ENCODE measurements around the gene DAAM2. TPM values are rescaled to one million over a fixed set of nuclear protein-coding genes. Genes with fewer than 3 reads are reported as not detected.

DAAM2 gene
- total RNA-seq (2022) (not detected in 2 replicates), Bru-seq, nascent RNA (percentile 4 among the genes with signal in this experiment), BruChase-seq, experiment 1, labeled RNA remaining after a 6-hour chase (percentile 2 among the genes with signal in this experiment), BruChase-seq, experiment 2, labeled RNA remaining after a 2-hour chase (percentile 6 among the genes with signal in this experiment)
- long read RNA-seq, partial matches to known transcripts, result 0 of 1 reads
- long read RNA-seq, other reads (novel, unspliced or antisense), result 1 of 1 reads

DNA sequence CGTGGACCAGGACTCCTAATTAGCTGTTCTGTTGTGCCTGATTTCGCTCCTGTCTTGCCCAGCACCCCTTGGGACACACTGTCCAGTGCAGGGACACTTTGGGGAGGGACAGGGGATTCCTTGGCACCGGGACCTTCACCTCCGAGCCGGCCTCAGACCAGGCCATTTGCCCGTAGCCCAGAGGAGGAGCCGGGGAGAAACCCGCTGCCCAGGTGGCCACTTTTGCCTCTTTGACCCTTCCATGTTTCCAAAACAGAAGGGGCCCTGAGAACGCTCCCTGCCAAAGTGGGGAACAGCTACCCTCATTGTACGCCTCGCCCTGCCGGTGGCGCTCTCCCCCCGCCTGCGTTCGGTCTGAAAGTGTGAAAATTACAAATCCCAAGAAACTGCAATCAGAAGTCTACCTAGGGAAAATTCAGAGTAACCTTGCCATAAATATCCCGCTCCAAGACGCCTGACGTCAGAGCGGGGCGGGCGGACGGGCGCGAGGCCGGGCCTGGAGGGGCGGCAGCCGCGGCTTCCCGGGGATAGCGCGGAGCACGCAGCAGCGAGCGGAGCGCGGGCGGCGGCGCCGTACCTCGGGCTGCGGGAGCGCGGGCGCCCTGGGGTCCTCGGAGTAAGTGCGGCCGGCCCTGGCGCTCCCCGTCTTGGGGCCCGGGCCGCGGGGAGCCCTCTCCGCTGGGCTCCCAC lies at the start of gene DAAM2:
TSS of gene DAAM2 (plus strand) at position 527 of the 690 bp plus-strand sequence. CDS start 63,927 bp downstream, outside the sequence.
- Mint-ChIP-seq H3K4me1 (ENCODE audit: insufficient read depth, unreplicated experiment) (no peaks in the 10 kb centered on the region), H3K27me3 (ENCODE audit: insufficient read depth, unreplicated experiment) (peaks cover 11% of the 10 kb centered on the region), H3K36me3 (ENCODE audit: insufficient read depth, unreplicated experiment) (no peaks in the 10 kb centered on the region), H3K27ac (ENCODE audit: low read depth, unreplicated experiment) (no peak within 1 kb of the TSS), H3K4me3 (ENCODE audit: unreplicated experiment) (peak within 1 kb of the TSS; percentile 62), H3K9me3 (ENCODE audit: unreplicated experiment) (no peaks in the 10 kb centered on the region)
- DNase-seq (ENCODE audit: unreplicated experiment), result peak; percentile 8
- intact Hi-C loops (cut with micrococcal nuclease), result no loop called here
- BruUV-seq (replicated peaks), result no TSS peak
- TF ChIP-seq, protein P1, sequence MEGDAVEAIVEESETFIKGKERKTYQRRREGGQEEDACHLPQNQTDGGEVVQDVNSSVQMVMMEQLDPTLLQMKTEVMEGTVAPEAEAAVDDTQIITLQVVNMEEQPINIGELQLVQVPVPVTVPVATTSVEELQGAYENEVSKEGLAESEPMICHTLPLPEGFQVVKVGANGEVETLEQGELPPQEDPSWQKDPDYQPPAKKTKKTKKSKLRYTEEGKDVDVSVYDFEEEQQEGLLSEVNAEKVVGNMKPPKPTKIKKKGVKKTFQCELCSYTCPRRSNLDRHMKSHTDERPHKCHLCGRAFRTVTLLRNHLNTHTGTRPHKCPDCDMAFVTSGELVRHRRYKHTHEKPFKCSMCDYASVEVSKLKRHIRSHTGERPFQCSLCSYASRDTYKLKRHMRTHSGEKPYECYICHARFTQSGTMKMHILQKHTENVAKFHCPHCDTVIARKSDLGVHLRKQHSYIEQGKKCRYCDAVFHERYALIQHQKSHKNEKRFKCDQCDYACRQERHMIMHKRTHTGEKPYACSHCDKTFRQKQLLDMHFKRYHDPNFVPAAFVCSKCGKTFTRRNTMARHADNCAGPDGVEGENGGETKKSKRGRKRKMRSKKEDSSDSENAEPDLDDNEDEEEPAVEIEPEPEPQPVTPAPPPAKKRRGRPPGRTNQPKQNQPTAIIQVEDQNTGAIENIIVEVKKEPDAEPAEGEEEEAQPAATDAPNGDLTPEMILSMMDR (IDR thresholded peaks at IDR 0.05; ENCODE audit: unreplicated experiment), result no peak
- ChIA-PET POLR2A (interaction anchor here (1.3 kb wide), 1 partner anchor 9 kb away, joined by 3 read pairs; no protein-coding TSS in a partner anchor), CTCF (interaction anchor here (0.6 to 1.2 kb wide), 2 partner anchors 21 to 190 kb away, joined by 3 to 5 read pairs; no protein-coding TSS in a partner anchor)

DNA sequence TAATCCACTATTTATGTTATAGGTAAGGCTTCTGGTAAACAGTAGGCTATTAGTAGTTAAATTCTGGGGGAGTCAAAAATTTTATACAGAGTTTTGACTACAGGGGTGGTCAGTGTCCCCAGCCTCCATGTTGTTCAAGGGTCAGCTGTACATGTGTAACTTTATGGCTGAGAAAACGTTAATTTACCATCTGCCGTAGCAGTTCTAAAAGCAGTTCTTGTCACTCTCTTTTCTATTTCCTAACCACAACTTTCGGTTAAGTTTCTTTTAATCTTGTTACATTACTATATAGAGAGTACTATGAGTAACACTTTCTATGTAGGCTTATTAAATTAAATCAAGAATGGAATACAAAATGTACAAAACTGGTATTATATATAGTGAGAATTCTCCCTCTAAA lies 45.4 kb upstream of the DAAM2 start:
- no peaks in the 10 kb centered on the region for H3K36me3 Mint-ChIP-seq (ENCODE audit: insufficient read depth, unreplicated experiment)

DNA sequence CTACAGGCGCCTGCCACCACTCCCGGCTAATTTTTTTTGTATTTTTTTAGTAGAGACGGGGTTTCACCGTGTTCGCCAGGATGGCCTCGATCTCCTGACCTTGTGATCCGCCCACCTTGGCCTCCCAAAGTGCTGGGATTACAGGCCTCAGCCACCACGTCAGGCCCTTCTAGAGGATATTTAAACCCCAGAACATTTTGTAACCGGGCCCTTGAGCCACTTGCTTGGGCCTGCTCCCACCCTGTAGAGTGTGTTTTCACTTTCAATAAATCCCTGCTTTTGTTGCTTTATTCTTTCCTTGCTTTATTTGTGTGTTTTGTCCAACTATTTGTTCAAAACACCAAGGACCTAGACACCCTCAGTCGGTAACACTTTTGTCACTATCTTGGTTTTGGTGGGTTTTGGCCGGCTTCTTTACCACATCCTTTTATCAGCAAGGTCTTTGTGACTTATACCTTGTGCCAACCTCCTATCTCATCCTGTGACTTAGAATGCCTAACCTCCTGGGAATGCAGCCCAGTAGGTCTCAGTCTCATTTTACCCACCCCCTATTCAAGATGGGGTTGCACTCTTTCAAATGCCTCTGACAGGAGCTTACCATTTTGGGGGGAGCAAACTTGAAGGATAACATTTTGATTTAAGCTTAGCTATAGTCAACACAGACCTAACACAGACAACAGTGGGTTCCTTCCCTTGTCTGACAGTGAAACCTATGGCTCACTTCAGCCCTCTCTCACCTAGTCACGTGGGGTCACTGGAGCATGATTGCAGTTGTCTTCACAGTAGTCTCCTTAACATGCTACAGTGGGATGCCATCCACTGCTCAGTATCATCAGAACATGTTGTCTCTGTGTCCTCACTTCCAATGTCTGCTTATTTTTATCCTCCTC lies 39.1 kb upstream of the DAAM2 start:
- Mint-ChIP-seq H3K4me3 (ENCODE audit: unreplicated experiment) (no peak overlapping the region), H3K36me3 (ENCODE audit: insufficient read depth, unreplicated experiment) (no peaks in the 10 kb centered on the region), H3K27me3 (ENCODE audit: insufficient read depth, unreplicated experiment) (no peaks in the 10 kb centered on the region), H3K27ac (ENCODE audit: low read depth, unreplicated experiment) (no peak overlapping the region), H3K9me3 (ENCODE audit: unreplicated experiment) (no peaks in the 10 kb centered on the region), H3K4me1 (ENCODE audit: insufficient read depth, unreplicated experiment) (no peaks in the 10 kb centered on the region)
- TF ChIP-seq, protein P1 (IDR thresholded peaks at IDR 0.05; ENCODE audit: unreplicated experiment), result no peak
- BruUV-seq (replicated peaks), result no TSS peak
- ChIA-PET CTCF (no interaction called here), POLR2A (no interaction called here)
- intact Hi-C loops (cut with micrococcal nuclease), result no loop called here
- no peak for DNase-seq (ENCODE audit: unreplicated experiment)

More for the DNA sequence above, 45.4 kb upstream of the DAAM2 start:
- Mint-ChIP-seq H3K27me3 (ENCODE audit: insufficient read depth, unreplicated experiment) (no peaks in the 10 kb centered on the region), H3K4me1 (ENCODE audit: insufficient read depth, unreplicated experiment) (no peaks in the 10 kb centered on the region), H3K27ac (ENCODE audit: low read depth, unreplicated experiment) (no peak overlapping the region), H3K9me3 (ENCODE audit: unreplicated experiment) (no peaks in the 10 kb centered on the region), H3K4me3 (ENCODE audit: unreplicated experiment) (no peak overlapping the region)
- CTCF ChIA-PET, result no interaction called here
- no TSS peak for BruUV-seq (replicated peaks)
- DNase-seq (ENCODE audit: unreplicated experiment), result no peak
- TF ChIP-seq, protein P1 (IDR thresholded peaks at IDR 0.05; ENCODE audit: unreplicated experiment), result no peak
- intact Hi-C loops (cut with micrococcal nuclease), result no loop called here
- POLR2A ChIA-PET, result no interaction called here

DNA sequence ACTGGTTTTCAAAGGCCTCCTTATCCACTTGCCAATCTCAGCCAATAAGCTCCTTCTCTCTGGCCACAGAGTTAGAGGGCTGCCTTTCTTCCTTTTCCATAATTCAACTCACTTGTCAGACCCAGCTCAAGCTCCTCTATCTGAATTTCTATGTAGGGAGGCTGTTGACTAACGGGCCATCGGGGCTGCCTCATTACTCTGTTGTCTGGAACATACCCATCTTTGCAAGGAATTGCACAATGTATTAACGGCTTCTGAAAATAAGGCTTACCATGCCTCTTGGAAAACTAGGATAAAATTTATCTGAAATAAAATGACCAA lies 38.5 kb upstream of the DAAM2 start:
- Mint-ChIP-seq H3K27ac (ENCODE audit: low read depth, unreplicated experiment) (no peak overlapping the region), H3K27me3 (ENCODE audit: insufficient read depth, unreplicated experiment) (no peaks in the 10 kb centered on the region), H3K36me3 (ENCODE audit: insufficient read depth, unreplicated experiment) (no peaks in the 10 kb centered on the region), H3K4me1 (ENCODE audit: insufficient read depth, unreplicated experiment) (no peaks in the 10 kb centered on the region), H3K9me3 (ENCODE audit: unreplicated experiment) (no peaks in the 10 kb centered on the region), H3K4me3 (ENCODE audit: unreplicated experiment) (no peak overlapping the region)
- no peak for DNase-seq (ENCODE audit: unreplicated experiment)
- no TSS peak for BruUV-seq (replicated peaks)
- CTCF ChIA-PET, result interaction anchor here (0.6 kb wide), 1 partner anchor 227 kb away, joined by 4 read pairs; no protein-coding TSS in a partner anchor
- POLR2A ChIA-PET, result no interaction called here
- TF ChIP-seq, protein P1 (IDR thresholded peaks at IDR 0.05; ENCODE audit: unreplicated experiment), result no peak
- intact Hi-C loops (cut with micrococcal nuclease), result no loop called here
